ENCODE results near the gene POLD4.

DNA sequence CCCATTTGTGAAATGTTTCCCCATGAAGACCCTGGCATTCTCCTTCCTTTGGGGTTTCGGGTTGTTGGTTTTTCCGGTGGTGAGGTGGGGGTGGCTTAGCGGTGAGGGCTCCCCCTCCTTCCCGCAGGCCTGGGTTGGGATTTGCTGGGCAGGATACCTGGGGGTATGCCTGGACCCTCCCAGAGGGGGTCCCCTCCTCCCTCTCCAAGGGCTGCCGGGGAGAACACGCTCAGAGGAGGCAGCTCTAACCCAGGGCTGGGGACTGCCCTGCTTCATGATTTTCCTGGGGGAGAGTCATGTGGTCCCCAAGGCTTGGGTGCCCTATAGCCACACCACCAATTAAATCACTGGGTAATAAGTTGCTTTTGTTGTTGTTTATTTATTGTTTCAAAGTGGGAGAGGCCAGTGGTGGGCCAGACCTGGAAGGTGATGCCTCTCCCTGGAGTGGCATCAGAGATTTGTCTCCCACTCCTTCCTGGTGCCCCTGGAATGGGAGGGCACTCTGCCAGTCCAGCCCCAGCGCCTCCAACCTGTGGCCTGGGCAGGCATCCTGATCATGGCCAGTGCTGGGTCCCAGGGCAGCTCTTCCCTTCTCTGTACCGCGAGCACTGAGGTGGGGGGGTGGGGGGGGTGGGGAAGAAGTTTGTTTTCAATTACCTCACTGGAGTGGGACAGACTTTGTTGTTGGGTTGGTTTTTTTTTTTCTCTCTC lies 21.4 kb upstream of the POLD4 start:
- TF ChIP-seq ZNF777 (CRISPR knock-in tag; IDR thresholded peaks at IDR 0.05), result no peak
- TF ChIP-seq, protein P1, sequence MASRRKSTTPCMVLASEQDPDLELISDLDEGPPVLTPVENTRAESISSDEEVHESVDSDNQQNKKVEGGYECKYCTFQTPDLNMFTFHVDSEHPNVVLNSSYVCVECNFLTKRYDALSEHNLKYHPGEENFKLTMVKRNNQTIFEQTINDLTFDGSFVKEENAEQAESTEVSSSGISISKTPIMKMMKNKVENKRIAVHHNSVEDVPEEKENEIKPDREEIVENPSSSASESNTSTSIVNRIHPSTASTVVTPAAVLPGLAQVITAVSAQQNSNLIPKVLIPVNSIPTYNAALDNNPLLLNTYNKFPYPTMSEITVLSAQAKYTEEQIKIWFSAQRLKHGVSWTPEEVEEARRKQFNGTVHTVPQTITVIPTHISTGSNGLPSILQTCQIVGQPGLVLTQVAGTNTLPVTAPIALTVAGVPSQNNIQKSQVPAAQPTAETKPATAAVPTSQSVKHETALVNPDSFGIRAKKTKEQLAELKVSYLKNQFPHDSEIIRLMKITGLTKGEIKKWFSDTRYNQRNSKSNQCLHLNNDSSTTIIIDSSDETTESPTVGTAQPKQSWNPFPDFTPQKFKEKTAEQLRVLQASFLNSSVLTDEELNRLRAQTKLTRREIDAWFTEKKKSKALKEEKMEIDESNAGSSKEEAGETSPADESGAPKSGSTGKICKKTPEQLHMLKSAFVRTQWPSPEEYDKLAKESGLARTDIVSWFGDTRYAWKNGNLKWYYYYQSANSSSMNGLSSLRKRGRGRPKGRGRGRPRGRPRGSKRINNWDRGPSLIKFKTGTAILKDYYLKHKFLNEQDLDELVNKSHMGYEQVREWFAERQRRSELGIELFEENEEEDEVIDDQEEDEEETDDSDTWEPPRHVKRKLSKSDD (CRISPR knock-in tag; IDR thresholded peaks at IDR 0.05; ENCODE audit: low read depth), result no peak
- TF ChIP-seq, protein P2, sequence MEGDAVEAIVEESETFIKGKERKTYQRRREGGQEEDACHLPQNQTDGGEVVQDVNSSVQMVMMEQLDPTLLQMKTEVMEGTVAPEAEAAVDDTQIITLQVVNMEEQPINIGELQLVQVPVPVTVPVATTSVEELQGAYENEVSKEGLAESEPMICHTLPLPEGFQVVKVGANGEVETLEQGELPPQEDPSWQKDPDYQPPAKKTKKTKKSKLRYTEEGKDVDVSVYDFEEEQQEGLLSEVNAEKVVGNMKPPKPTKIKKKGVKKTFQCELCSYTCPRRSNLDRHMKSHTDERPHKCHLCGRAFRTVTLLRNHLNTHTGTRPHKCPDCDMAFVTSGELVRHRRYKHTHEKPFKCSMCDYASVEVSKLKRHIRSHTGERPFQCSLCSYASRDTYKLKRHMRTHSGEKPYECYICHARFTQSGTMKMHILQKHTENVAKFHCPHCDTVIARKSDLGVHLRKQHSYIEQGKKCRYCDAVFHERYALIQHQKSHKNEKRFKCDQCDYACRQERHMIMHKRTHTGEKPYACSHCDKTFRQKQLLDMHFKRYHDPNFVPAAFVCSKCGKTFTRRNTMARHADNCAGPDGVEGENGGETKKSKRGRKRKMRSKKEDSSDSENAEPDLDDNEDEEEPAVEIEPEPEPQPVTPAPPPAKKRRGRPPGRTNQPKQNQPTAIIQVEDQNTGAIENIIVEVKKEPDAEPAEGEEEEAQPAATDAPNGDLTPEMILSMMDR (CRISPR knock-in tag; IDR thresholded peaks at IDR 0.05), result no peak
- TF ChIP-seq TAF1 (CRISPR knock-in tag; IDR thresholded peaks at IDR 0.05), result no peak
- no peak for TF ChIP-seq POLR2AphosphoS5 (IDR thresholded peaks at IDR 0.05; ENCODE audit: low read depth, low read length)
- no peak for TF ChIP-seq POLR2A (IDR thresholded peaks at IDR 0.05; ENCODE audit: insufficient read depth in 1 of 2, low read depth in 2 of 2, low read length in 2 of 2)
- TF ChIP-seq, protein P3, sequence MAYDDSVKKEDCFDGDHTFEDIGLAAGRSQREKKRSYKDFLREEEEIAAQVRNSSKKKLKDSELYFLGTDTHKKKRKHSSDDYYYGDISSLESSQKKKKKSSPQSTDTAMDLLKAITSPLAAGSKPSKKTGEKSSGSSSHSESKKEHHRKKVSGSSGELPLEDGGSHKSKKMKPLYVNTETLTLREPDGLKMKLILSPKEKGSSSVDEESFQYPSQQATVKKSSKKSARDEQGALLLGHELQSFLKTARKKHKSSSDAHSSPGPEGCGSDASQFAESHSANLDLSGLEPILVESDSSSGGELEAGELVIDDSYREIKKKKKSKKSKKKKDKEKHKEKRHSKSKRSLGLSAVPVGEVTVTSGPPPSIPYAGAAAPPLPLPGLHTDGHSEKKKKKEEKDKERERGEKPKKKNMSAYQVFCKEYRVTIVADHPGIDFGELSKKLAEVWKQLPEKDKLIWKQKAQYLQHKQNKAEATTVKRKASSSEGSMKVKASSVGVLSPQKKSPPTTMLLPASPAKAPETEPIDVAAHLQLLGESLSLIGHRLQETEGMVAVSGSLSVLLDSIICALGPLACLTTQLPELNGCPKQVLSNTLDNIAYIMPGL (CRISPR knock-in tag; IDR thresholded peaks at IDR 0.05; ENCODE audit: borderline replicate concordance in 1 of 2, low read depth in 1 of 2), result no peak
- no peak for TF ChIP-seq RELA (CRISPR knock-in tag; IDR thresholded peaks at IDR 0.05)
- no peak for TF ChIP-seq ZNF30 (CRISPR knock-in tag; IDR thresholded peaks at IDR 0.05)
- no peak for TF ChIP-seq SMC3 (IDR thresholded peaks at IDR 0.05; ENCODE audit: low read length)
- no peak for TF ChIP-seq FOSL2 (CRISPR knock-in tag; IDR thresholded peaks at IDR 0.05)
- no peak for TF ChIP-seq JUND (CRISPR knock-in tag; IDR thresholded peaks at IDR 0.05)
- TF ChIP-seq EZH2 (conservative IDR thresholded peaks at IDR 0.05; ENCODE audit: low read depth, low read length), result no peak
